ENCODE data around the gene KCNA2.

Gene KCNA2

DNA sequence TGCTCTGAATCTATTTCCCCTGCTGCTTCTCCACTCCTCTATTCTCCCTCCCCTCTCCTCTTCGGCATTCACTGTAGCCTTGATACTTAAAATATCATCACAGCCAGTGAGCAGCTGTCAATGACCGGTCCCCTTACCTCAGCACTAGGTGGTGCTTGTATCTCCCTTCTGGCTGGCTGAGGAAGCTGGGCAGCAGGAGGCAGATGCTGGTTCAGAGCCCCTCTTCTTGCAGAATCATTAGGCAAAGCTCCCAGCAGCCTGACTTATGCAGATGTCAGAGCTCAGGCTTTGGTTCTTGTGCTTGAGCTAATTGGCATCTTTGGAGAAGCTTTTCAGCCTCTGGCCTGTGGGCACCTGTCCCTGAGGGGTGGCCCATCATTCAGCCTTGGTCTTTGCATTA is 31.9 kb upstream of the KCNA2 start:
- DNase-seq (ENCODE audit: low read depth, low spot score): no peak
- H3K27me3 ChIP-seq (ENCODE audit: control insufficient read depth, insufficient read depth, low read length): no peaks in the 10 kb centered on the region
- H3K4me1 ChIP-seq (ENCODE audit: control insufficient read depth, insufficient read depth, low read length): peaks cover 1% of the 10 kb centered on the region; the same call in 1 of the 2 replicates

DNA sequence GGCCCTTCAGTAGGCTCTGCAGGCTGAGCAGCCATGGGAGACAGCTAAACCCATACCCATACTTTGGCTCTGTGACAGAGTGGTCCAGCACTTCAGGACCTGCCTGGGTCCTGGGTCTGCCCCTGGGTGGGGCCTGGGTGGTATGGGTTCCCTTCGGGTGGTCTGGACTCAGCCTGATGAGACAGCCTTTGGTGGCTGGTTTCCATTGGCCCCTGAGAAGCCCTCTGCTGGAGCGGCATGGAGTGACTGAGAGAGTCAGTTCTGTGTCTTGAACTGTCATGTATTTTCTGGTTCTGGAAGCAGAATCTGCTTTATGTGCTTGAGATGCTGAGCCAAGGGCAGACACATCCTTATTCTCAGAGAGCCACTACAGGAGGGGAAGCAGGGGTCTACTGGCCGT is 31.3 kb upstream of the KCNA2 start:
- WGBS (ENCODE audit: insufficient coverage, insufficient read length): no CpG with 5 or more reads among the region's 3 CpGs
- Histone ChIP-seq H3K27ac (ENCODE audit: low read length) (no peak overlapping the region), H3K4me3 (ENCODE audit: low read length) (no peak overlapping the region), H3K36me3 (ENCODE audit: control insufficient read depth, insufficient read depth, low read length) (no peaks in the 10 kb centered on the region), H3K4me1 (ENCODE audit: control insufficient read depth, insufficient read depth, low read length) (peaks cover 1% of the 10 kb centered on the region; the same call in 1 of the 2 replicates), H3K27me3 (ENCODE audit: control insufficient read depth, insufficient read depth, low read length) (no peaks in the 10 kb centered on the region), H3K9me3 (ENCODE audit: control insufficient read depth, insufficient read depth, low read length) (no peaks in the 10 kb centered on the region)
- no peak for DNase-seq (ENCODE audit: low read depth, low spot score)

More for the DNA sequence above, 31.9 kb upstream of the KCNA2 start:
- H3K4me3 ChIP-seq (ENCODE audit: low read length): no peak overlapping the region
- H3K36me3 ChIP-seq (ENCODE audit: control insufficient read depth, insufficient read depth, low read length): no peaks in the 10 kb centered on the region
- no CpG with 5 or more reads among the region's 2 CpGs for WGBS (ENCODE audit: insufficient coverage, insufficient read length)
- H3K9me3 ChIP-seq (ENCODE audit: control insufficient read depth, insufficient read depth, low read length): no peaks in the 10 kb centered on the region
- no peak overlapping the region for H3K27ac ChIP-seq (ENCODE audit: low read length)

DNA sequence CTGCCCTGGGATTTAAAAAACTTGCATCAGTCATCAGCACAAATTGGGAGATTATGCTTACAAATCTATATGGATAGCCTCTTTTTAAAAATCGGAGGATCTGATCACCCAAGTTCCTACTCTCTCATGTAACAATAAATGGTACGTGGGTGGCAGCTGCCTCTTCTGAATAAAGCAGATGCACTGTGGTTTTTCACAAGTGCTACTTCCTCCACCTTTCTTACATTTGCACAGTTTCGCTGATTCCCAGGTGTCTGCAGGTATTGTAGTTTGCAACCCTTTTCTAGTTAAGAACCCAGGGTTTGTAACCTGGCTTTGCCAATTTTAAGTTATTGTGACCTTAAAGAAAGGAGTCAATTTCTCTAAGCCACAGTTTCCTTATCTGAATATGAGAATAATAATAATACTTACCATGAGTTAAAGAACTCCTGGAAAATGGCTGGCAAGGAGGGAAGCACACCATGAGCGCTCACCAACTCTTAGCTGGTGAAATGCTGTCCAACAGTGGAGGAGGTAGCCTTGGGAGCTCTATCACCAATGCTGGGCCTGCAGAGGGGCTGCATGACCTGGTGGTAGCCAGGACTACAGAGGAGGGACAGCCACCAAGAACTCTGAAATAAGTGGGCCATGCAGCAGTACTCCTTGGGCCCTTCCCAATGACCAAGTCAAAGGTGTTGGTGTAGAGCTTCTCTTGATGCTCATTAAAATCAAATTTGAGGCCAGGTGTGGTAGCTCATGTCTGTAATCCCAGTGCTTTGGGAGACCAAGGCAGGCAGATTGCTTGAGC is 30.2 kb upstream of the KCNA2 start:
- WGBS (ENCODE audit: insufficient coverage, insufficient read length): no CpG with 5 or more reads among the region's 4 CpGs
- no peaks in the 10 kb centered on the region for H3K36me3 ChIP-seq (ENCODE audit: control insufficient read depth, insufficient read depth, low read length)
- H3K4me1 ChIP-seq (ENCODE audit: control insufficient read depth, insufficient read depth, low read length): peaks cover 1% of the 10 kb centered on the region; the same call in 1 of the 2 replicates
- H3K4me3 ChIP-seq (ENCODE audit: low read length): no peak overlapping the region
- no peaks in the 10 kb centered on the region for H3K27me3 ChIP-seq (ENCODE audit: control insufficient read depth, insufficient read depth, low read length)
- no peak for DNase-seq (ENCODE audit: low read depth, low spot score)
- no peak overlapping the region for H3K27ac ChIP-seq (ENCODE audit: low read length)
- H3K9me3 ChIP-seq (ENCODE audit: control insufficient read depth, insufficient read depth, low read length): no peaks in the 10 kb centered on the region

DNA sequence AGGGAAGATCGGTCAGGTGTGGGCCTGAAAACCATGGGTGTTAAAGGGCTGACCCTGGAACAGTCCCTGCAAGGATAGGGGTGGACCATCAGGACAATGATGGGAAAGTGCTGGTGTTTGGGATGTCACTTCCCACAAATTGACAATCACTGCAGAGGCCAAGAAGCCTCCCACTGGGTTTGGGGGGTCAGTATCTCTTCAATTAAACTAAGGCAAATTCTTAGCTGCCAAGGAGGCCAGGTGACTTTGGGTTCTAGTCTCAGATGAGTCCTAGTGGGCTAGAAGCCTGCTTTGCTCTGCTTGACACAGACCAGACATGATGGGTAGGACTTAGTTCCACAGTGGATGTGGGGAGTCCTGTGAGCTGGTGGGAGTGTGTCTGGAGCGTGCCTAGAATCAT is 29.3 kb upstream of the KCNA2 start:
- H3K4me3 ChIP-seq (ENCODE audit: low read length): no peak overlapping the region
- H3K27ac ChIP-seq (ENCODE audit: low read length): no peak overlapping the region
- H3K9me3 ChIP-seq (ENCODE audit: control insufficient read depth, insufficient read depth, low read length): no peaks in the 10 kb centered on the region
- no peaks in the 10 kb centered on the region for H3K36me3 ChIP-seq (ENCODE audit: control insufficient read depth, insufficient read depth, low read length)
- no peaks in the 10 kb centered on the region for H3K27me3 ChIP-seq (ENCODE audit: control insufficient read depth, insufficient read depth, low read length)
- H3K4me1 ChIP-seq (ENCODE audit: control insufficient read depth, insufficient read depth, low read length): peaks cover 1% of the 10 kb centered on the region; the same call in 1 of the 2 replicates
- no CpG with 5 or more reads among the region's 2 CpGs for WGBS (ENCODE audit: insufficient coverage, insufficient read length)
- no peak for DNase-seq (ENCODE audit: low read depth, low spot score)

- DNase-seq (ENCODE audit: low read depth, low spot score): no peak
- no peaks in the 10 kb centered on the region for H3K9me3 ChIP-seq (ENCODE audit: control insufficient read depth, insufficient read depth, low read length)
- no peak overlapping the region for H3K27ac ChIP-seq (ENCODE audit: low read length)
- H3K4me1 ChIP-seq (ENCODE audit: control insufficient read depth, insufficient read depth, low read length): peaks cover 1% of the 10 kb centered on the region; the same call in 1 of the 2 replicates
- no CpG with 5 or more reads among the region's 7 CpGs for WGBS (ENCODE audit: insufficient coverage, insufficient read length)
- no peaks in the 10 kb centered on the region for H3K27me3 ChIP-seq (ENCODE audit: control insufficient read depth, insufficient read depth, low read length)
- H3K4me3 ChIP-seq (ENCODE audit: low read length): no peak overlapping the region
- no peaks in the 10 kb centered on the region for H3K36me3 ChIP-seq (ENCODE audit: control insufficient read depth, insufficient read depth, low read length)
Observed at GRCh38 chr1:110634455-110635311, 28.5 kb upstream of the KCNA2 start.

- Histone ChIP-seq H3K27me3 (ENCODE audit: control insufficient read depth, insufficient read depth, low read length) (no peaks in the 10 kb centered on the region), H3K36me3 (ENCODE audit: control insufficient read depth, insufficient read depth, low read length) (no peaks in the 10 kb centered on the region), H3K4me1 (ENCODE audit: control insufficient read depth, insufficient read depth, low read length) (peaks cover 1% of the 10 kb centered on the region; the same call in 1 of the 2 replicates), H3K9me3 (ENCODE audit: control insufficient read depth, insufficient read depth, low read length) (no peaks in the 10 kb centered on the region), H3K27ac (ENCODE audit: low read length) (no peak overlapping the region), H3K4me3 (ENCODE audit: low read length) (no peak overlapping the region)
- WGBS (ENCODE audit: insufficient coverage, insufficient read length): no CpG with 5 or more reads among the region's 1 CpG
- DNase-seq (ENCODE audit: low read depth, low spot score): no peak
Observed at GRCh38 chr1:110634086-110634454, 27.9 kb upstream of the KCNA2 start.

DNA sequence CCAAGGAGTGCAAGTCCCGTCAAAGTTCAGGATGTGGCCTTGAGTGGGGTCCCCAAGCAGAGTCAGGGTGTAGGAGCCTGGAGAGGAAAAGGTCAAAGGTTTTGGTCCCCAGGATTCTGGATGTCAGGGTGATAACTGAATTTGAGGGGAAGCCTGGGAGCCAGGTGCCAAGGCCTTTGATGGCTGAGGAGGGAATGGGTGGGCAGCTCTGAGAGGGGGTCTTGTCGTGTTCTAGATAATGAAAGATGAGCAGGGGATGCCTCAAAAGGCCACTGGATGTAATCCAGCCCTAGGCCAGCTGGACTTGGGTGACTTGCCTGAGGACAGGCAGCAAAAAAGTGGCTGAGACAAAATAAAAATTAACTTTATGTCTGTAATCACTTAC is 27.5 kb upstream of the KCNA2 start:
- Histone ChIP-seq H3K36me3 (ENCODE audit: control insufficient read depth, insufficient read depth, low read length) (no peaks in the 10 kb centered on the region), H3K4me3 (ENCODE audit: low read length) (no peak overlapping the region), H3K27ac (ENCODE audit: low read length) (no peak overlapping the region), H3K27me3 (ENCODE audit: control insufficient read depth, insufficient read depth, low read length) (no peaks in the 10 kb centered on the region), H3K9me3 (ENCODE audit: control insufficient read depth, insufficient read depth, low read length) (no peaks in the 10 kb centered on the region), H3K4me1 (ENCODE audit: control insufficient read depth, insufficient read depth, low read length) (peaks cover 1% of the 10 kb centered on the region; the same call in 1 of the 2 replicates)
- WGBS (ENCODE audit: insufficient coverage, insufficient read length): no CpG with 5 or more reads among the region's 2 CpGs
- DNase-seq (ENCODE audit: low read depth, low spot score): no peak

- WGBS (ENCODE audit: insufficient coverage, insufficient read length): 100% methylated on average over 1 of the region's 6 CpGs
- Histone ChIP-seq H3K27me3 (ENCODE audit: control insufficient read depth, insufficient read depth, low read length) (no peaks in the 10 kb centered on the region), H3K4me3 (ENCODE audit: low read length) (no peak overlapping the region), H3K36me3 (ENCODE audit: control insufficient read depth, insufficient read depth, low read length) (no peaks in the 10 kb centered on the region), H3K27ac (ENCODE audit: low read length) (no peak overlapping the region), H3K9me3 (ENCODE audit: control insufficient read depth, insufficient read depth, low read length) (no peaks in the 10 kb centered on the region), H3K4me1 (ENCODE audit: control insufficient read depth, insufficient read depth, low read length) (no peaks in the 10 kb centered on the region)
- DNase-seq (ENCODE audit: low read depth, low spot score): no peak
Observed at GRCh38 chr1:110631836-110632620, 25.9 kb upstream of the KCNA2 start.

- DNase-seq (ENCODE audit: low read depth, low spot score): peak; percentile 85
- no peak overlapping the region for H3K27ac ChIP-seq (ENCODE audit: low read length)
- no peaks in the 10 kb centered on the region for H3K9me3 ChIP-seq (ENCODE audit: control insufficient read depth, insufficient read depth, low read length)
- WGBS (ENCODE audit: insufficient coverage, insufficient read length): no CpG with 5 or more reads among the region's 13 CpGs
- H3K4me1 ChIP-seq (ENCODE audit: control insufficient read depth, insufficient read depth, low read length): no peaks in the 10 kb centered on the region
- no peaks in the 10 kb centered on the region for H3K36me3 ChIP-seq (ENCODE audit: control insufficient read depth, insufficient read depth, low read length)
- no peak overlapping the region for H3K4me3 ChIP-seq (ENCODE audit: low read length)
- no peaks in the 10 kb centered on the region for H3K27me3 ChIP-seq (ENCODE audit: control insufficient read depth, insufficient read depth, low read length)
Observed at GRCh38 chr1:110630839-110631663, 24.9 kb upstream of the KCNA2 start.

Data from iPS DF 6.9 (cell line).